Measurements from ENCODE around the gene HELZ2. TPM values are rescaled to one million over a fixed set of nuclear protein-coding genes. Genes with fewer than 3 reads are reported as not detected.

HELZ2 gene
- total RNA-seq, 1 donor from 2014 or later = 188 TPM

- DNase-seq (ENCODE audit: low read depth) (no peak), FAIRE-seq (no peak)
- no peak overlapping the region for H3K4me3 ChIP-seq (ENCODE audit: insufficient read depth, low read depth, low read length)
- peaks cover 2% of the 10 kb centered on the region for H3K4me1 Mint-ChIP-seq (ENCODE audit: low read depth, unreplicated experiment)
- no peak overlapping the region for H3K27ac ChIP-seq (ENCODE audit: low read depth, low read length)
- H3K4me1 ChIP-seq (ENCODE audit: insufficient read depth, low read length) = peaks cover 7% of the 10 kb centered on the region
- no peaks in the 10 kb centered on the region for H3K27me3 ChIP-seq (ENCODE audit: insufficient read depth, low read length)
- H3K9ac ChIP-seq (ENCODE audit: low read length) = no peak overlapping the region
- H3K27me3 Mint-ChIP-seq (ENCODE audit: low read depth, unreplicated experiment) = peaks cover 4% of the 10 kb centered on the region
- H3K9me3 ChIP-seq (ENCODE audit: insufficient read depth, low read depth, low read length) = no peaks in the 10 kb centered on the region
- H2AFZ ChIP-seq (ENCODE audit: low read depth, low read length) = no peak overlapping the region
- no peak overlapping the region for H3K4me3 Mint-ChIP-seq (ENCODE audit: unreplicated experiment)
- no peaks in the 10 kb centered on the region for H4K20me1 ChIP-seq (ENCODE audit: insufficient read depth, low read length)
- H3K36me3 ChIP-seq (ENCODE audit: insufficient read depth, low read length) = no peaks in the 10 kb centered on the region
- H3K36me3 Mint-ChIP-seq (ENCODE audit: low read depth, unreplicated experiment) = peaks cover 14% of the 10 kb centered on the region
- H3K9me3 Mint-ChIP-seq (ENCODE audit: unreplicated experiment) = no peaks in the 10 kb centered on the region
- no peak overlapping the region for H3K4me2 ChIP-seq (ENCODE audit: low read length)
- H3K79me2 ChIP-seq (ENCODE audit: insufficient read depth, low read length) = no peaks in the 10 kb centered on the region
- no peak overlapping the region for H3K27ac Mint-ChIP-seq (ENCODE audit: unreplicated experiment)
- TF ChIP-seq EZH2 (IDR thresholded peaks at IDR 0.05; ENCODE audit: insufficient read depth, low read length) = no peak
Observed at GRCh38 chr20:63590218-63591146, 16.4 kb upstream of the HELZ2 start.

- Histone ChIP-seq H3K4me1 (ENCODE audit: insufficient read depth, low read length) (peaks cover 7% of the 10 kb centered on the region), H3K36me3 (ENCODE audit: insufficient read depth, low read length) (no peaks in the 10 kb centered on the region), H2AFZ (ENCODE audit: low read depth, low read length) (no peak overlapping the region), H3K9me3 (ENCODE audit: insufficient read depth, low read depth, low read length) (no peaks in the 10 kb centered on the region), H3K4me3 (ENCODE audit: insufficient read depth, low read depth, low read length) (no peak overlapping the region), H3K79me2 (ENCODE audit: insufficient read depth, low read length) (no peaks in the 10 kb centered on the region), H3K27me3 (ENCODE audit: insufficient read depth, low read length) (no peaks in the 10 kb centered on the region), H4K20me1 (ENCODE audit: insufficient read depth, low read length) (no peaks in the 10 kb centered on the region), H3K9ac (ENCODE audit: low read length) (no peak overlapping the region), H3K4me2 (ENCODE audit: low read length) (no peak overlapping the region), H3K27ac (ENCODE audit: low read depth, low read length) (no peak overlapping the region)
- Mint-ChIP-seq H3K9me3 (ENCODE audit: unreplicated experiment) (no peaks in the 10 kb centered on the region), H3K27ac (ENCODE audit: unreplicated experiment) (no peak overlapping the region), H3K36me3 (ENCODE audit: low read depth, unreplicated experiment) (peaks cover 9% of the 10 kb centered on the region), H3K4me1 (ENCODE audit: low read depth, unreplicated experiment) (peaks cover 2% of the 10 kb centered on the region), H3K4me3 (ENCODE audit: unreplicated experiment) (no peak overlapping the region), H3K27me3 (ENCODE audit: low read depth, unreplicated experiment) (peaks cover 4% of the 10 kb centered on the region)
- FAIRE-seq = no peak
- TF ChIP-seq CTCF (IDR thresholded peaks at IDR 0.05; ENCODE audit: insufficient read depth, low read depth, low read length) = no peak
- no peak for TF ChIP-seq EZH2 (IDR thresholded peaks at IDR 0.05; ENCODE audit: insufficient read depth, low read length)
- no peak for DNase-seq (ENCODE audit: low read depth)
Observed at GRCh38 chr20:63589261-63590217, 15.5 kb upstream of the HELZ2 start.

DNA sequence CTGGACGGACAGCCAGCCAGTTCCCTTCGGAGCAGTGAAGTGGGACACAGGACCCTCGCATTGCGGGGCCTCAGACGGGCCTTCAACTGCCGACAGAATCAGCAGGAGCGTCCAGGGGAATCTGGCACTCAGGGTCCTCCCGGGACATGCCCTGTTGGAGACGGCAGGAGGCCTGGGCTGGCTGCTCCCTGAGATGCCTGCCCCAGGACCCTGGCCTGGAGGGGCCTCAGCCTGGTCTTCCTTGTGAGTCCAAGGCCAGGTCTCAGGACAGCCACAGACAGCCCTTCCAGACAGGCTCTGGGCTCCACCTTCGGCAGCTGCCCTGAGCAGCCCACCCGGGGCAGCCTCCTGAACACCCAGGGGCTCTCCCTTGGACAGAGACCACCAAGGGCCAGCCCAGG is 14.6 kb upstream of the HELZ2 start:
- no peak overlapping the region for H3K4me3 ChIP-seq (ENCODE audit: insufficient read depth, low read depth, low read length)
- no peaks in the 10 kb centered on the region for H3K9me3 ChIP-seq (ENCODE audit: insufficient read depth, low read depth, low read length)
- no peaks in the 10 kb centered on the region for H3K9me3 Mint-ChIP-seq (ENCODE audit: unreplicated experiment)
- DNase-seq (ENCODE audit: low read depth) (no peak), FAIRE-seq (no peak)
- H3K27ac ChIP-seq (ENCODE audit: low read depth, low read length) = no peak overlapping the region
- H3K36me3 ChIP-seq (ENCODE audit: insufficient read depth, low read length) = no peaks in the 10 kb centered on the region
- H3K4me3 Mint-ChIP-seq (ENCODE audit: unreplicated experiment) = no peak overlapping the region
- no peak for TF ChIP-seq CTCF (IDR thresholded peaks at IDR 0.05; ENCODE audit: insufficient read depth, low read depth, low read length)
- TF ChIP-seq EZH2 (IDR thresholded peaks at IDR 0.05; ENCODE audit: insufficient read depth, low read length) = no peak
- no peaks in the 10 kb centered on the region for H3K27me3 ChIP-seq (ENCODE audit: insufficient read depth, low read length)
- no peaks in the 10 kb centered on the region for H4K20me1 ChIP-seq (ENCODE audit: insufficient read depth, low read length)
- H3K4me2 ChIP-seq (ENCODE audit: low read length) = no peak overlapping the region
- H3K4me1 ChIP-seq (ENCODE audit: insufficient read depth, low read length) = no peaks in the 10 kb centered on the region
- H3K27me3 Mint-ChIP-seq (ENCODE audit: low read depth, unreplicated experiment) = peaks cover 4% of the 10 kb centered on the region
- H2AFZ ChIP-seq (ENCODE audit: low read depth, low read length) = no peak overlapping the region
- no peak overlapping the region for H3K9ac ChIP-seq (ENCODE audit: low read length)
- peak overlapping the region; percentile 55 for H3K27ac Mint-ChIP-seq (ENCODE audit: unreplicated experiment)
- no peaks in the 10 kb centered on the region for H3K4me1 Mint-ChIP-seq (ENCODE audit: low read depth, unreplicated experiment)
- H3K36me3 Mint-ChIP-seq (ENCODE audit: low read depth, unreplicated experiment) = peaks cover 9% of the 10 kb centered on the region
- H3K79me2 ChIP-seq (ENCODE audit: insufficient read depth, low read length) = no peaks in the 10 kb centered on the region
